Measurements from ENCODE around the gene GPR151.

The GPR151 gene

DNA sequence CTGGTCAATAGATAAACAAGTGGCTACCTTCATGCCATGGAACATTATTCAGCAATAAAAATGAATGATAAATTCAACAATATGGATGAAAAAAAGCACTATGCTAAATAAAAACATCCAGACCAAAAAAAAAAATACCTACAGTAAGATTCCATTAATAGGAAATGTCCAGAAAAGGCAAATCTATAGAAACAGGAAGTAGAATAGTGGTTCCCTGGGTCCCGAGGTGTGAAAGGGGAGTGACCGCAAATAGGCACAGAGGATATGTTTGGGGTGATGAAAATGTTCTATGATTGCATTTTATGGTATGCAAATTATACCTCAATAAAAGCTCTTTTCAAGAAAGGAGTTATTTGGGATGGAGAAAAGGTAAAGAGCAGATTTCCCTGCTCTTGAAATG is 3.6 kb upstream of the GPR151 start:
- DNase-seq (ENCODE audit: low spot score): no peak

DNA sequence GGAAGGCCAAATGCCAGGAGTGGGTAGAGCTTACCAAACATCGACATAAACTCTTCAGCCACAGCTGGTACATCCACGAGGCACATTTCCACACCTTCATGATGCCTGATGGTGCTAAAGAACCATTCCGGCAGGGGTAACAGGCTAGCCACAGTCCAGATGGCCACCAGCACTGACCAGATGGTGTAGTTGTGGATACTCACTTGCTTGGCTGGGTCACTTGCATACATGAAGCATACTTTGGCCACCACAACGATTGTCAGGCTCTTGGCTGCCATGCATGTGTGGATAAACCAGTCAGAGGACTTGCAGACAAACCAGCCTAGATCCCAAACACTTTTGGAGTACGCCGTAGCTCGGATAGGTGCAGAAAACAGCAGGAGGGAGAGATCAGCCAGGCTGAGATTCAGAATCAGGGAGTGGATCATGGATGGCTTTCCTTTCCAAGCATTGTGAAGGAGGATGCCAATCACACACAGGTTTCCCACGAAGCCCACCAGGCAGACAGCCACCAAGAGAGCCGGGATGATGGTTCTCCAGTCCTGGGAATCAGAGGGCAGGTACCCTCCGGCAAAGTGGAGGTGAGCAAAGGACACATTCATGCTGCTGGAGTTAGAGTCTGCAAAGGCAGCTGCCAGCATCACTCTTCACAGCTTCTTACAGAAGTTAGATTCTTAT is 378 bp downstream of the GPR151 start:
- DNase-seq (ENCODE audit: low spot score): no peak

DNA sequence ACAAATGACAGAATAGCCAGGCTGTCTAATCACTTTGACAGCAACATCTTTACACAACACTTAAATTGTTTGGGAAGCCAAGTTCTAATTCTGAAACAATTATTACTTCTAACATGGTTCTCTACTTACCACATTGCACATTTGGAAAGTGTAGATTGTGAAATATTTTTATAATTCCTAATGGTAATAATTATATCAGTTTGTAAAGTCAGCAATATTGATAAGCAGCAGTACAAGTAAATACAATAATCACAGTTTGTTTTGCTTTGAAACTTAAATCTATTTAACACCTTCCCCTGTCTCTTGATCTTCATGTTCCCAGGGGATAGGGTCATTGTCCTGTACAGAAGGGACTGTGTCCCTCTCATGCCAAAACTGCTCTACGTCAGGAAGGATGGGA is 1.4 kb downstream of the GPR151 start:
- DNase-seq (ENCODE audit: low spot score): no peak

DNA sequence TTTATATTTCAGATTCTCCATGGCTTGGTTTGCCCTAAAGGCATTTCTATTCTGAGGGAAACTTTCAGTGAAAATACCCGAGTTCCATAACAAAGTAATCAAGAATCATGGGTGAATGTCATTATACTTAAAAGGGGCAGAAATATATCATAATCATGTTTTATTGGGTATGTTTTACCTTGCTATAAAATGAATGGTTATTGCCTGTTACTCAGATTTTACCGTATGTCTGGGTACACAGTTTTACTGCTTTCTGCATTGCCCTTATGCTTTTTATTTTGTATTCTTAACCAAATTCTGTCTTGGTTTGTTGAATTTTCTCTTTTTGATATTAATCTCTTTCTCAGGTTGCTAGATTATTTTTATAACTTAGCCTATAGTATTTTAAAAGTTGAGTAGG is 2.5 kb downstream of the GPR151 start:
- no peak for DNase-seq (ENCODE audit: low spot score)

DNA sequence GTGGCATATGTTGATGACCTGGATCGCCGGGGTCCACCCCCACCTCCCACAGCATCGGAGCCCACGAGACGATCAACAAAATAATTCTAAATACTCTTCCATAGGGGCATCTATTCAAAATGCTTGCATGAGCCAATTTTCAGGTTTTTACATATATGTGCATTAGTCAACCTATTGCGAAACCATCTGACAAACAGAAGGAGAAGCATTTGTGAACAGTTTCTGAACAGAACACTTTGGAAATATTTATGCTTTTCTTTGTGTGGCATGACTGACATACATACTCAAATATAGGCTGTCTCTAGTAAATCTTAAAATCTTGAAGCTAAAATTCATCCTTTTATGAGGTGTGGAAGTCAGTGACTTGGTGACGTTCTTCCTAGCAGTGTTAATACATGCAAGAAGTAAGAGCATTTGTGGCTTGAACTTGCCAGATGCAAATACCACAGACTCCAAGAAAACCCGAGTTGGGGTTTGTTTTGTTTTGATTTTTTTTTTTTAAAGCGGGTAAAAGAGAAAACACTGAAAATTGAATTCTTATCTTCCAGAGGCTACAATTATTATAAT is 5.3 kb downstream of the GPR151 start:
- no peak for DNase-seq (ENCODE audit: low spot score)

DNA sequence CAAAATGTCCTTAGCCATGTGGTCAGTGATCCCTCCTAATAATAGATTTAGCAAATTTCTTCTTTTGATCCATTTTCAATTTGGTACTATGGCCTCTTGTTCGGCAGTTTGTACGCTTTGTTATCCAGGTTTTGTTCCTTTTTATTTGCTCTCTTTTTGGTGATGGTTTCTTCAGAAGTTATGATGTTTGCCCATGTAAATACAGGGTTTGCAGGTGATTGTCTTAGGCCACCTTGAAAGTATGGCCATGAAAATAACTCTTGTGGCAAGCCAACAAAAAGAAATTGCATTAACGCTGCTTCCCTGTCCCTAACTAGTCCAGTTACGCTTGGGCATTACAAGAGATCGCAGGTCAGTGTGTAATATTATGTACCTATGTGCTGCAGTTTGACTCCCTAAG is 8.6 kb downstream of the GPR151 start:
- DNase-seq (ENCODE audit: low spot score): no peak

DNA sequence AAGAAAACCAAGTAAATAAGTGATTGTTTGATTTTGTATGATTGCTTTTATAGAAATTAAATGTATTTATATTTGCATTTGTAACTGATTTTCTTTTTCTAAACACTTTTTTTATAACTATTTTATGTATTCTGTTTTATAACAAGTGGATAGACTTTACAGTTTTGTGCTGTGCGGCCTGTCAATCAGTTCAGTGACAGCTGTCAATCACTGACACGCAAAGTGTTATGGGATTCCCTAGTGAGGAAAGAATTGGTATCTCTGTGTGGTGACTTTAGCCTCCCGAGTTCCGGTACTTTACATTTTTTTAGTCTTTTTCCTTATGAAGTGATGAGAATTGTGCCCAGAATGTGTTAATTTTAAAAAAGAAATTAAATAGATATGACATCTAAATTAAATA is 16.3 kb downstream of the GPR151 start:
- no peak for DNase-seq (ENCODE audit: low spot score)

DNA sequence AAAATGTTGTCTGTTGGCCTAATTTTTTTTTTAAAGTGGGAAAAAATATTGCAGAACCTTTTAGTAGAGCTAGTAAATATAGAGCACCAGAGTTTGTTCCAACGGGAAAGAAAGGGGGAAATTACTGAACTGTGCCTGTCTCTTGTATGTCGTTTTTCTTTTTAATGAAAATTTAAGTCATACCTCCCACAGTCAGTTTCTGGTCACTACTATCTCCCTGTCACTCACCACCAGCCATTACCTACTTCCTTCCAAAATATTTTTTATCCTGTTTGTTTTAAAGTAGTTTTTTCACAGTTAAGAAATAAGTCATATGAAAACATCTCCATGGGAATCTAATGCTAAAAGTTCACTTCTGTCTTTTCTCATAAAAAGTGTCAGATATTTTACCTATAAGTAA is 21.3 kb downstream of the GPR151 start:
- DNase-seq (ENCODE audit: low spot score): no peak

DNA sequence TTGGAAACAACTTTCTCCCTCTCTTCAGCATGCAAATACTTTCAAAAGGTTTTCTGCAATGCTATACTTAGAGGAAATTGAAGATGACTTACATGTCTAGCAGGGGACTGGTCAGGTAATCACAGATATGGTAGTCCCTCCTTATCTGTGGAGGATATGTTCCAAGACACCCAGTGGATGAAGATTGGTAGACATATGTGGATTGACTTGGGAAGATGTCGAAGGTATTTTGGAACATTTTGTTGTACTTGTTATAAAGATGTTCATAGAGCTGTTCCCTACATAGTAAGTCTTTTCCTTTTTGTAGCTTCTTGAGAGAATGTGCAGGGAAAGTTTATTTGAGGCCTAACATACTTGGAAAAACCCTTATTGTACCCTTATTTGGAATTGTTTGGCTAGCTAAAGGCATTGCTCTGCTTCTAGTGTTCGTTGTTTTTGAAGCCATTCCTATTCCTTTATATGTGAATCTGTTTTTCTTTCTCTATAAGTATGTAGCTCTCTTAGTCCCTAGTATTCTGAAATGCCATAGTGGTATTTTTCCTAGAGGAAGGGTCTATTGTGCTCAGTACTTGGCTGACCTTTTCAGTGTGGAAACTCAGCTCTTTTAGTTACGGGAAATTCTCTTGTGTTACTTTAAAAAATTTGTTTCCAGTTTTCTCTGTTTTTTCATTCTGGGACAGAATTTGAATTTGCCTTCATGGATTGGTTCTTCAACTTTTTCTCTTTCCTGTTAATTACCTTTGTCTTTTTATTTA is 25.7 kb downstream of the GPR151 start:
- DNase-seq (ENCODE audit: low spot score): no peak

DNA sequence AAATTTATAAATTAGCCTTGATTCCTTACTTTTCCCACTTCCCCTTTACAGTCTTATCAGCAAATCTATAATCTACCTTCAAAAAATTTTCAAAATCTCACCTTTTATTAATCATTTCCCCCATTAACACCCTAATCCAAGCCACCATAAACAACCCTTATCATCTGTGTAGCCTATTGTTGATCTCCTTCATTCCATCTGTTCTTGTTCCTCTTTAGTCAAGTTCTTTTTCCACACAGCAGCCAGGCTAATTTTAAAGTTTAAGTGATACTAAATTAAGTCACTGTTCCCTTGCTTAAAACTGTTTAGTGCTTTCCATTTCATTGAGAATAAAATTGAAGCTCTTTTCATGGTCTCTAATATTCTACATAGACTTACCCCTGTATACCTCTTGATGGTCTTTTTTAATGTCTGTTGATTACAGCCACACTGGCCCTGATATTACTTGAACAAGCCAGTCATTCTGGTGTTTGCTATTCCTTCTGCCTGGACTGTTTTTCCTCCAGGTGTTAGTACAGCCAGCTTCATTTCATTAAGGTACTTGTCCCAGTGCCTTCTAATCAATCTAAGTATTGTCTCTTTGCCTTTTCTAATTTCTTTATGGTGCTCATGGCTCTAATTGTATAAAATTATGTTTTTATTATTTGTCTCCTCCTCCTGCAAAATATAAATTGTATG is 31.1 kb downstream of the GPR151 start:
- no peak for DNase-seq (ENCODE audit: low spot score)

DNA sequence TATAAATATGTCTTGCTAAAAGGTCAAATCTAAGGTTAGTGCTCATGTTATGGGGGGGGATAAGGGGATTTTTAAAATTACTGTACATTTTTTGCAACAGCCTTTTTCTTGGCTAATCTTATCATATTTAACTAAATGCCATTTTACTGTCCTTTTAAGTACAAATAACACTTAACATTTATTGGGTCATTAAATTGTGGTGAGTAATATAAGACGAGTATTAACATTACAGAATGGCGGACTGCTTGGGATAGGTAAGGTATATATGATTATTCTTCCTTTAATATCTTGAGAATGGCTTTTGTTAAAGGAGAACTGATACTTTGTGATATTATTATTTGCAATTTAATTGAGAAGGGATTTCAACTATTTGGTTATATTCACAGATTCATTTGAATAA is 33.2 kb downstream of the GPR151 start:
- no peak for DNase-seq (ENCODE audit: low spot score)

DNA sequence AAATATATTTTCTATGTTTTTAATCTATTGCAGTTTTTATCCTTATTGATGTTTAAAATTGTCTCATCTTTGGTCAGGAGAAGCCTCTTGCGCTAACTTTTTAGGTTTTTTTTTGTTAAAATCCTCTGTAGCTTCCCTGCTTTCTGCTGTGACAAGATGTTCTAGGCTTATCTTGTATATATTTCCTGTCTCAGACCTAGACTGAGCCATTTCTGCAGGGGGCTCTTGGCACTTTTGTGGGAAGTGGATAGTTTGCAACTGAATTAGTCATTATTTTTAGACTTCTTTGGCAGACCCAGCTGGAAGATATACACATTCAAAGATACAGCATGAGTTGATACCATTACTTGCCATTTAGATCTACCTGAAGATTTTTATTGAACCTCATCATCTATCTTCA is 40.1 kb downstream of the GPR151 start:
- DNase-seq (ENCODE audit: low spot score): no peak

DNA sequence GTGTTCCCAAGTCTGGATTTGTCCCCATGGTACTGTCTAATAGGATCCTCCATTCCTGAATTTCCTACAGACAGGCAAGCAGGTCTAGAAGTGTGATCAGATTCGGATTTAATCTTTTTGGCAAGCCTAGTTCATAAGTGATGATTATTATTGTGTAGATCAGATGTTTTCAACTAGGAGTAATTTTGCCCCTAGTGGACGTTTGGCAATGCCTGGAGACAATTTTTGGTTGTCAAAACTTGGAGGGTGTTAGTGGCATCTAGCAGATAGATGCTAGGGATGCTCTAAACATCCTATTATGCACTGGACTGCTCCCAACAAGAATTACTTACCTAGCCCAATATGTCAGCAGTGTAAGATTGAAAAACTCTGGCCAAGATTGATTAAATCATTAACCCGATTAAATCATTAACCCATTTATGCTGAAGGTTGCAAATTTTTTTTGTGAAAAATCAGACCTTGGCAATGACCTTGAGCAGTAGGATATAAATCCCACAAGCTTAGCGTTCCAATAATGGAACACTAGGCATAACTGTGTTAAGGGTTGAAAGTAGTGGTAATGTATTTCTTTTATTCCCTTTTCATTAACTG is 40.7 kb downstream of the GPR151 start:
- DNase-seq (ENCODE audit: low spot score): no peak

DNA sequence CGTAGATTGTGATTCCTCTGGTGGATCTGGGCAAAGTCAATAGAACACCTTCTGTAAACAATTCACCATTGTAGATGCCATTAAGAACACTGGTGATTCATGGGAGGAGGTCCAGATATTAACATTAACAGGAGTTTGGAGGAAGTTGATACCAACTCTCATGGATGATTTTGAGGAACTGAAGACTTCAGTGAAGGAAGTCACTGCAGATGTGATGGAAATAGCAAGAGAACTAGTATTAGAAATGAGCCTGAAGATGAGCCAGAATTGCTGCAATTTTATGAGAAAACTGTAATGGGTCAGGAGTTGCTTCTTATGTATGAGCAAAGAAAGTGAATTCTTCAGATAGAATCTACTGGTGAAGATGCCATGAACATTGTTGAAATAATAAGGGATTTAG is 41.9 kb downstream of the GPR151 start:
- no peak for DNase-seq (ENCODE audit: low spot score)

DNA sequence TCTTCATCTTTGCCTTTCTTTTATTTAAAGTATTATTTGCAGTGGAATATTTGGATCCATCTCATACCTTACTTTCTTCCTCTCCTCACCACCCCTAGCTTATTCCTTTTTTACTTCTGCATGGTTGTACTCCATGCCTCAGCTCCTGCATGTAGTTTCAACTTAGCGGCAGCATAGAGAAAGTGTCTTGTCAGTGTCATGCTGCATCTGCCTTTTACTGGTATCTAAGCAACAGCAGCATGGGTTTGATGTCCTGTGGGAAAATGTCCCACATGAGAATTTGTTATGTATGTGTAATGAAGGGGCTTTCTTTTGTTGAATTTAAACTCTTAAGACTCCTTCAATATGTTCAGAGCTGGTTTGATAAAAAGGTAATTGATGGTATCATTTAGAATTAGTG is 48.2 kb downstream of the GPR151 start:
- DNase-seq (ENCODE audit: low spot score): no peak

DNA sequence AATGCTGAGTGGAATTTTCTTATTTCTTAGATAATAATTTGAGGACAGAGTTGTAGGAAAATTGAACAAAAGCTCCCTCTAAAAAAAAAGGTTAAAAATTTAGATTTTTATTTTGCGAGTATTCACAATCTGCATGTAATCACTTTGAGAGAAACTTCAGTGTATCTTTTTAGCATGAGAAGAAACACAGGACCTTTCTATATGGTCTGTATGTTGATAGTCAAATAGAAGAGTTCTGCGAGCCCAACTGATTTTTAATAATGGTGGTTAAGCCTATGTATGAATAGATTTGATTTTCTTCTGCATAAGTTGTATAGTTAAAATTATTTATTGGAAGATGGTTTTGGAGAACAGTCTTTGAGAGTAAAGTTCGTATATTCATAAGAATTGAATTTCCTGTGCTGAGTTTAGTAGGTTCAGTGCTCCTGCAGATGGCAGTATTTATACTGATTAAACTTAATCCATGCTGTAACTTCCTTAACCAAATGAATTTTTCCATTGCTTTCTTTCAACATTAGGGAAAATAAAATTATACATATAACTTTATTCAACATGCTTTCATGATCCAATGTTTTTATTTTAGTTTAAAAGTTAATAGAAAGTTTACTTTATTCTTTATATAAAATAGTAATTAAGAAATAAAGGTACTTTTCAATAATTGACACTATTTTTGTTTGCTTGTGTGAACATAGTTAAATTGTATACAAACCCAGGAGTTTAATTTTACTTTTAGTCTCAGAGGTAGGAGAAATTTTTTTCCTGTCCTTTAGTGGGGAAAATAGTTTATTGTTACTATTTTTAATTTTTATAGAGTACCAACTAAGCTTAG is 49.3 kb downstream of the GPR151 start:
- DNase-seq (ENCODE audit: low spot score): peak; percentile 11

DNA sequence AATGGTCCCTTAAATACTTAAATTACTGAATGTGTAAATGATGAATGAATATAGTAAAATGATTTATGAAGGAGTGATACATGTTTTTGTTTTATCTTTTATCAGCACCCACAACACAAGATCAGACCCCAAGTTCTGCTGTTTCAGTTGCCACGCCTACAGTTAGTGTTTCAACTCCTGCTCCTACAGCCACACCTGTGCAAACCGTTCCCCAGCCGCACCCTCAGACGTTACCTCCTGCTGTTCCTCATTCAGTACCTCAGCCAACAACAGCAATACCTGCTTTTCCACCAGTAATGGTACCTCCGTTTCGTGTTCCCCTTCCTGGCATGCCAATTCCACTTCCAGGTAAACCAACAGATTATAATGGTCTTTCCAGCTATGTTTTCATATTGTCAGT is 52.5 kb downstream of the GPR151 start:
- DNase-seq (ENCODE audit: low spot score): no peak
